GM21367 (cell line): ENCODE measurements around the gene DNAJC17.

Experiments used
- ATAC-seq: cut with Tn5 transposase; IDR thresholded peaks from one replicate; pipeline ENCODE4 v1.9.1; 2021; ENCODE audit not compliant: unreplicated experiment

Gene DNAJC17

DNA sequence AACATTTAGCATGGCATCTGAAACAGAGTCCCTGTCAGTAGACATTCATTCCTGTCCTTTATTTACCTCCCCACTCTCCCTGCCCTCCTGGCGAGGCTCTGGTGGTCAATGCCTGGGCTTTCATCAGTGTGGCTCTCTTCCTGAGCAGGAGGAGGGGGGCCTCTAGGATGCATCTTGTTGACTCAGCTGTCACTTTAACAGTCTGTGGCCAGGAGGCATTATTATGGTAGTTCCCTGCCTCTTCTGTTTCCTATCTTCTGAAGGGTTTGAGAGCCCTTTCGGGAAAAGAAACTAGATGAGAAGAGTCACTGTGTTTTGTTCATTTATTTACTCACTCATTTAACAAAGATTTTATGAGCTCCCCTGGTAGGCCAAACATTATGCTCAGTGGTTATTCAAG is 23.6 kb upstream of the DNAJC17 start:
- ATAC-seq: no peak

- ATAC-seq: no peak
Measured at GRCh38 chr15:40829115-40829514, 21.8 kb upstream of the DNAJC17 start.

- no peak for ATAC-seq
Measured at GRCh38 chr15:40828447-40829036, 21.3 kb upstream of the DNAJC17 start, which contains the start of gene PPP1R14D. PPP1R14D (minus strand) TSS chr15:40828708; CDS start chr15:40828641, 67 bp downstream.

DNA sequence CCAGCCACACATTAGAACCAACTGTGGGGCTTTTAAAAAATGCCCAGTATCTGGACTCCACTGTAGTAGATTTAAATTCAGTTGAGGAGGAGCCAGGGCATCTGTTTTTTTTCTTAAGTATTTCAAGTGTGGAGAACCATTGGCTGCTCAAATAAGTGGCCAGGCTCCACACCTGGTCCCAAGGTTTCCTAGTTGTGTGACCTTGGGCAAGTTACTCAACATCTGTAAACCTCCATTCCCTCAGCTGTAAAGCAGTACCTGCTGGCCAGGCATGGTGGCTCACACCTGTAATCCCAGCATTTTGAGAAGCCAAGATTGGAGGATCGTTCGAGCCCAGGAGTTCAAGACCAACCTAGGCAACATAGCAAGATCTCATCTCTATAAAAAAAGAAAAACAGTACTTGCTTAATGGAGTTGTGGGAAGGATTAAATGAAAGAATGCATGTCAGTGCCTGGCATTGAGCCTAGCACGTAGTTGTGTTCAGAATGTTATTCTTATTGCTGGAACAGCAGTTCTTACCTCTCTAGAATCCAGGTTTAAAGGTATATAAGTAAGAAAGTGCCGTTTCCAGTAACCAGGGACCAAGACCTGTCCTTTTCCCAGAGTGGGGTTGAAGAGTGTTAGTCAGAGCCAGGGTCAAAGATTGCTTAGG is 19.3 kb upstream of the DNAJC17 start:
- no peak for ATAC-seq

DNA sequence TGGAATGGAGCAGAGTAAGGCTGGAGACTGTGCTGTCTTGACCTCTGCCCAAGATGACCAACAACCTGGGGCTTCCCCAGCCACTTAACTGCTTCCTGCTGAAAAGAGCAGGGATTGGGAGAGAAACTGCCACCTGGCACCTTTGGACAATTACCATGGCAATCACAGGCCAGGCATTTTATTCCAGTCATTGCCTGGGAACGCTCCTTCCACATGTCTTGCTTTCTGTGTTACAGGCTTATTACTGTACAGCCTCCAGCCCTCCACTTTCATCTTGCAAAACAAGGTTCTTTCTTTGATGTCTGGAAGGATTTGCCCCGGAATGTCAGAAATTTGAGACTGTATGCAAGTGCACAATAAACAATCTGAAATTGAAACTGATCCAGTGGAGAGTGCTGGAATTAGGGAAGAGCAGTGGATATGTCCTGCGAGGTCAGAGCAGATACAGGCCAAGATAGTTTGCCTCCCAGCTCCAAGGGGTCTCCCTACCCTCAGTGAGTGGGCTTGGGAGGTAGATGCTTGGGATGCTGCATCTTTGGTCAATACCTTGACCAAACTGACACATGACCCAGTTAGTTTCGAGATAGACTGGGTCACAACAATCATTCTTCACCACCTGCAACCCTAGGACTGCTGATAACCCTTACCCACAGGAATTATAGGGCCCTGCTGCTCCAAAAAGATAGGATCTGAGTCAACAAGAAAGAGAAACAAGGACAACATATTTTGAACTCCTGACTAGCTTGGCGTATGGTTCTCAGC is 18.6 kb upstream of the DNAJC17 start:
- ATAC-seq: no peak

DNA sequence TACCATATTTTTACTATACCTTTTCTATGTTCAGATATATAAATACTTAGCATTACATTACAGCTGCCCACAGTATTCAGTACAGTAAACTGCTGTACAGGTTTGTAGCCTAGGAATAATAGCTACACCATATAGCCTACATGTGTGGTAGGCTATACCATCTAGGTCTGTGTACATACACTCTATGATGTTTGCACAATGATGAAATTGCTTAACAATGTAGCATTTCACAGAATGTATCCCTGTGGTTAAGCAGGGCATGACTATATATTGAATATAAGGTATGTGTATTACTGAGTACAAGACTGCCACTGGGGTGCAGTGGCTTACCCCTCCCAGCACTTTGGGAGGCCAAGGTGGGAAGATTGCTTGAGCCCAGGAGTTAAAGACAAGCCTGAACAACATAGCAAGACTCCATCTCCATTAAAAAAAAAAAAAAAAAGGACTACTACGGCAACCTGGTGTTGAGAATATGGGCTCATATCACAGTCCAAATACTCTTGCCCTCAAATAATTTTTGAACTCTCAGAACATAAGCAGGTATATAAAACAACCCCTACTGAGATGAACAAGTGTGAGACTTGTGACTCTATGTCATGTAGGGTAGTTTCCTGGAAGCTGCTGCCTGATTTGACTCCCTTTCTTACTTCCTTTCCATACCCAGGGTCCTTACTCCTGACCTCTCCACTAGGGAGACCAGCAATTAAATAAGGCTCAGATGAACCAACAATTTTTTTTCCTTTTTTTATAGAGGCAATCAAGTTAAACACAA is 16.5 kb upstream of the DNAJC17 start:
- ATAC-seq: no peak

DNA sequence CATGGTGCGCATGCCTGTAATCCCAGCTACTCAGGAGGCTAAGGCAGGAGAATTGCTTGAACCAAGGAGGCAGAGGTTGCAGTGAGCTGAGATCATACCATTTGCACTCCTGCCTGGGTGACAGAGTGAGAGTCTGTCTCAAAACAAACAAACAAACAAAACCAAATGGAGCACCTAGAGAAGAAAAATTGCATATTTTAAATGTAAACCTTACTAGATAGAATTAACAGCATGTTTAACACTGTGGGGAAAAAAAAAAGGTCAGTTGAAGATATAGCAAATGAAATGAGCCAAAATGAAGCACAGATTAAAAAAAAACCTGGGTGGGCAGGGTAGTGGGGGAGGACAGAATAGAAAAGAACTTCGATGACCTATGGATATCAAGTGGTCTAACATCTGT is 13.9 kb upstream of the DNAJC17 start:
- ATAC-seq: no peak

DNA sequence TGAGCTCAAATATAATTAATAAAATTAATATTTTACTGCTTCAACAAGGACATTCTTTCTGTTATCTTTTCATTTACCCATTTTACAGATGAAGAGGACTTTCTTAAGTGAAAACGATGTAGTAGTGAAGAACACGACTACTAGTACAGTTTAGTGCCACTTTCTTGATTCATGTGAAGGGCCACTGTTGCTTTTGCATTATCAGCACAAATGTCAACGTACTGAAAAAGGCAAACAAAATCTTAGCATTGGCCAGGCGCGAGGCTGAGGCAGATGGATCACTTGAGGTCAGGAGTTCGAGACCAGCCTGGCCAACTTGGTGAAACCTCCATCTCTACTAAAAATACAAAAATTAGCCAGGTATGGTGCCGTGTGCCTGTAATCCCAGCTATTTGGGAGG is 11.8 kb upstream of the DNAJC17 start:
- ATAC-seq: no peak

GRCh38 chr15:40815042-40815698 is 7.9 kb upstream of the DNAJC17 start:
- no peak for ATAC-seq

- ATAC-seq: no peak
Measured at GRCh38 chr15:40812721-40813425, 5.6 kb upstream of the DNAJC17 start.

DNA sequence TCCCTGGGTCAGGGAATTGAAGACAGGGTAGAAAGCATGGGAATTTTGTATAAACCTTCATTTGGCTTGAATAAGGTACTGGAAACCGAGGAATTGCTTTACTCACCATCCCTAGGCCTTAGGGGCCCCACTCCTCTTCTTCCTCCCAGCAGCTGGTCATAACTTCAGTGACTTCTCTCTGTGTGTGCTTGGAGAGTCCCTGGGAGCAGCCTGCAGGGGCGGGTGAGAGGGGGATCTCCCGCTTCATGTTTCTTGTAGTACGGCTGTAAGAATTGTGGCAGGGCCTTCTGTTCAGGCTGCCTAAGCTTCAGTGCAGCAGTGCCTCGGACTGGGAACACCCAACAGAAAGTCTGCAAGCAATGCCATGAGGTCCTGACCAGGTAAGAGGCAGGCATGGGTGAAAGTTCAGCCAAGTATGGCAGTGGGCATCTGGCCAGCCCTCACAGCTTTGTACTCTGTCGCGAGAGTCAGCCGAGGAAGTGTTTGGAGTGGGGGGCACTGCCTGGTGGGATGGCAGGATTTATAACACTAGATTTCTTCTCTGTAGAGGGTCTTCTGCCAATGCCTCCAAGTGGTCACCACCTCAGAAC is 1.7 kb upstream of the DNAJC17 start:
- ATAC-seq: no peak

DNA sequence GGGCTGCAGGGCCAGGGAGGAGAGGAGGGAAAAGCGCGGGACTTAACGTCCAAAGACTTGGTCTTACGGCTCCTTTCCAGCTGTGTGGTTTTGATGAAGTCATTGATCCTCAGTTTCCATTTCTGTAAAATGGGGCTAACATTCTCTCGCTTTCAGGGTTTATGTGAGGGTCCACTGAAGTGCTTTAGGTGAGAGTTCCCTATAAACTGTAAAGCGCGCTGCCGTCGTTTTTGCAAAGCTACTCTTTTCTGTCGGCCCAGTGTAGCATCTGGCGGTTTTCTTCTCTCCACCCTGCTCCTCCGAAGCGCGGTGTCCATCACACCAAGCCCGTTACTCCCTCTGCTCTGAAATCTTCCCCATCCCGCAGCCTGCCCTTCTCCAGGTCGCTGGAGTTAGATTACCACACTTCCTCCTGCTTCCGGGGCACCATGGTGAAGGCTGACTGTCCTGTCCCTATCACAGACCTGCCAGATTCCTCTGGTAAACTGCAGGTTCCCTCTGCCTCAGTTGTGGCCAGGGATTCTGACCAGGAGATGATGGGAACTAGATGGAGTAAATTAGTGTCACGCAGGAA is 702 bp upstream of the DNAJC17 start:
- no peak for ATAC-seq

DNA sequence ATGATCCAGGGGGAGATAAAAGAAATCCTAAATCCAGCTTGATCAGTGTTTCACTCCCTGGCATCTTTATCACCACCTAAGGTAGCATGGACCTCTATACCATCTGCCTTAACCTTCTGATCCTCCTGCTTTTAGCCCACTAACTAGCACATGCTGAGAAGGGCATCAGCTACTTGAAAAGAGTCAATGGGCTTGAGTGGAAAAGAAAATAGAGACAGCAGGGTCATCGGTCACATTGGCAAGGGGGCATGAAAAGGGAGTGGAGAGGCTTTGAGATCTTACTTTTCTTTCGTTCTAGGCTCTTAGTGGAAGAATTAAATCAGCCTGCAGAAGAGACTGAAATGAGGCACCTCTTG is 623 bp downstream of the DNAJC17 start:
- ATAC-seq: peak; percentile 1

GRCh38 chr15:40803688-40804087 is 3.6 kb downstream of the DNAJC17 start:
- ATAC-seq: no peak

GRCh38 chr15:40803076-40803475 is 4.2 kb downstream of the DNAJC17 start:
- ATAC-seq: no peak

DNA sequence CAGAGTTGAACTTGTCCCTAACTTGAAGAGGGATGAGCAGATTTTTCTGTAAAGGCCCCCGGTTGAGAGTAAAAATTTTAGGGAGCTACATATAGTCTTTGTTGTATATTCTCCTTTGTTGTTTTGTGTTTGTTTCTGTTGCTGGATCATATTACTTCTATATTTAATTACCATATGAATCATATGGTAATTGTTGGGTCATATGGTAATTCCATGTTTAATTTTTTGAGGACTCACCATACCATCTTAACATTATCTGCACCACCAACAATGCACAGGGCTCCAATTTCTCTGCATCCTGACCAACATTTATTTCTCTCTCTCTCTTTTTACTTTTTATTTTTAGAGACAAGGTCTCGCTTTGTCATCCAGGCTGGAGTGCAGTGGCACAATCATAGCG is 7.8 kb downstream of the DNAJC17 start:
- no peak for ATAC-seq

DNA sequence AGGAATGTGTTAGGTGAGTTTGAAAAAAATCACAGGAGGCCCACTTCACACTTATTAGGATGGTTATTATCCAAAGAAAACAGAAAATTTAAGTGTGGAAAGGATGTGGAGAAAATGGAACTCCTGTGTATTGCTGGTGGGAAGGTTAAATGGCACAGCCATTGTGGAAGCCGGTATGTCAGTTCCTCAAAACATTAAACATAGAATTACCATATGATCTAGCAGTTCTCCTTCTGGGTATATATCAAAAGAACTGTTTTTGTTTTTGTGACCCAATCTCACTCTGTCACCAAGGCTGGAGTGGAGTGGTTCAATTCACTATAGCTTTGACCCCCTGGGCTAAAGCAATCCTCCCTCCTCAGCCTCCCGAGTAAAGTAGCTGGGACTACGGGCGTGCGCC is 10.8 kb downstream of the DNAJC17 start:
- ATAC-seq: no peak

- no peak for ATAC-seq
Measured at GRCh38 chr15:40796041-40796440, 11.2 kb downstream of the DNAJC17 start.

- ATAC-seq: no peak
Measured at GRCh38 chr15:40793216-40793989, 13.9 kb downstream of the DNAJC17 start.
